Panc1 (cell line): ENCODE measurements around the gene FBN1.

ENCODE experiments used
- POLR2AphosphoS5 ChIP-seq: IDR thresholded peaks from 2 replicates; pipeline ENCODE4 v1.6.1; 2012; ENCODE audit warnings: mild to moderate bottlenecking, low read depth, low read length, moderate library complexity
- TF ChIP-seq, protein P1 (sequence below): fragments of 450-650 bp; IDR thresholded peaks from 2 replicates; pipeline ENCODE4 v1.5.1; 2017; ENCODE audit warnings: mild to moderate bottlenecking

DNA sequence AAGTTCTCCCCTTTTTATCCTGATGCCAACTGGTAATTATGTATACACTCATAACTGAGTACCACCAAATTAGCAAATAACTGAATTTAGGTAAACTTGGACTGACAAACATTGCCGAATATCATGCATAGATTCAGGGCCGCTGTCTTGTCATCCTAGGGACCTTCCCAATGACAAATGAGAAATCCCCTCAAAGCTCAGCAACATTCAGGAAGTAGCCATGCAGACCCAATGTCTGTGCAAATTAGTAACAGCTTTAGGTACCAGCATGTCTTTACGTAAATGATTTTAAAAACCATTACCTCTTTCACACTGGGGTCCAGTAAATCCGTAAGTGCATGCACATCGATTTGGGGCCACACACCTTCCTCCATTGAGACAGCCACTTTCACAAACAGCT is 49.5 kb downstream of the FBN1 start:
- TF ChIP-seq, protein P1, sequence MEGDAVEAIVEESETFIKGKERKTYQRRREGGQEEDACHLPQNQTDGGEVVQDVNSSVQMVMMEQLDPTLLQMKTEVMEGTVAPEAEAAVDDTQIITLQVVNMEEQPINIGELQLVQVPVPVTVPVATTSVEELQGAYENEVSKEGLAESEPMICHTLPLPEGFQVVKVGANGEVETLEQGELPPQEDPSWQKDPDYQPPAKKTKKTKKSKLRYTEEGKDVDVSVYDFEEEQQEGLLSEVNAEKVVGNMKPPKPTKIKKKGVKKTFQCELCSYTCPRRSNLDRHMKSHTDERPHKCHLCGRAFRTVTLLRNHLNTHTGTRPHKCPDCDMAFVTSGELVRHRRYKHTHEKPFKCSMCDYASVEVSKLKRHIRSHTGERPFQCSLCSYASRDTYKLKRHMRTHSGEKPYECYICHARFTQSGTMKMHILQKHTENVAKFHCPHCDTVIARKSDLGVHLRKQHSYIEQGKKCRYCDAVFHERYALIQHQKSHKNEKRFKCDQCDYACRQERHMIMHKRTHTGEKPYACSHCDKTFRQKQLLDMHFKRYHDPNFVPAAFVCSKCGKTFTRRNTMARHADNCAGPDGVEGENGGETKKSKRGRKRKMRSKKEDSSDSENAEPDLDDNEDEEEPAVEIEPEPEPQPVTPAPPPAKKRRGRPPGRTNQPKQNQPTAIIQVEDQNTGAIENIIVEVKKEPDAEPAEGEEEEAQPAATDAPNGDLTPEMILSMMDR = no peak
- no peak for TF ChIP-seq POLR2AphosphoS5
